Measurements from ENCODE around the gene LRRC7.

GRCh38 chr1:69861641-69862040 is 293.9 kb downstream of the LRRC7 start:
- no peak for TF ChIP-seq POLR2A (IDR thresholded peaks at IDR 0.05)
- TF ChIP-seq, protein P1, sequence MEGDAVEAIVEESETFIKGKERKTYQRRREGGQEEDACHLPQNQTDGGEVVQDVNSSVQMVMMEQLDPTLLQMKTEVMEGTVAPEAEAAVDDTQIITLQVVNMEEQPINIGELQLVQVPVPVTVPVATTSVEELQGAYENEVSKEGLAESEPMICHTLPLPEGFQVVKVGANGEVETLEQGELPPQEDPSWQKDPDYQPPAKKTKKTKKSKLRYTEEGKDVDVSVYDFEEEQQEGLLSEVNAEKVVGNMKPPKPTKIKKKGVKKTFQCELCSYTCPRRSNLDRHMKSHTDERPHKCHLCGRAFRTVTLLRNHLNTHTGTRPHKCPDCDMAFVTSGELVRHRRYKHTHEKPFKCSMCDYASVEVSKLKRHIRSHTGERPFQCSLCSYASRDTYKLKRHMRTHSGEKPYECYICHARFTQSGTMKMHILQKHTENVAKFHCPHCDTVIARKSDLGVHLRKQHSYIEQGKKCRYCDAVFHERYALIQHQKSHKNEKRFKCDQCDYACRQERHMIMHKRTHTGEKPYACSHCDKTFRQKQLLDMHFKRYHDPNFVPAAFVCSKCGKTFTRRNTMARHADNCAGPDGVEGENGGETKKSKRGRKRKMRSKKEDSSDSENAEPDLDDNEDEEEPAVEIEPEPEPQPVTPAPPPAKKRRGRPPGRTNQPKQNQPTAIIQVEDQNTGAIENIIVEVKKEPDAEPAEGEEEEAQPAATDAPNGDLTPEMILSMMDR (IDR thresholded peaks at IDR 0.05) = no peak

Measured in esophagus squamous epithelium (tissue), 4 donors.